Stimulated activated CD8-positive, alpha-beta memory T cell treated with anti-CD3 and anti-CD28 coated beads, Interleukin-12 subunit alpha, Interleukin-12 subunit beta, amount 100 ng/mL, for 1 hour (primary cell): ENCODE measurements around the gene TMEM218.
"Not testable (repeated sequence)": the region's sequence is repeated elsewhere in the genome, so short reads cannot be mapped to it uniquely, and the experiment has no call there.

ENCODE experiments used
- DNase-seq: peaks from one replicate; pipeline ENCODE4 v3.0.0-alpha.2; 2020; ENCODE audit warnings: low read depth

TMEM218 gene

GRCh38 chr11:125075242-125075625 is 36.2 kb downstream of the TMEM218 start:
- no peak for DNase-seq

GRCh38 chr11:125074511-125075241 is 36.8 kb downstream of the TMEM218 start:
- DNase-seq, result no peak

GRCh38 chr11:125073616-125074483 is 37.6 kb downstream of the TMEM218 start:
- no peak for DNase-seq

GRCh38 chr11:125072961-125073590 is 38.4 kb downstream of the TMEM218 start:
- DNase-seq, result no peak

- no peak for DNase-seq
Measured at GRCh38 chr11:125072218-125072960, 39.0 kb downstream of the TMEM218 start.

- DNase-seq, result no peak
Measured at GRCh38 chr11:125071846-125072217, 39.6 kb downstream of the TMEM218 start.

- no peak for DNase-seq
Measured at GRCh38 chr11:125071435-125071834, 40.0 kb downstream of the TMEM218 start.

GRCh38 chr11:125070699-125071254 is 40.6 kb downstream of the TMEM218 start:
- DNase-seq, result no peak

GRCh38 chr11:125069796-125070195 is 41.6 kb downstream of the TMEM218 start:
- DNase-seq, result no peak

GRCh38 chr11:125069008-125069407 is 42.4 kb downstream of the TMEM218 start:
- DNase-seq, result no peak

- no peak for DNase-seq
Measured at GRCh38 chr11:125068368-125068767, 43.1 kb downstream of the TMEM218 start.

- no peak for DNase-seq
Measured at GRCh38 chr11:125064070-125064469, 47.4 kb downstream of the TMEM218 start.

- no peak for DNase-seq
Measured at GRCh38 chr11:125063429-125064043, 47.9 kb downstream of the TMEM218 start.

GRCh38 chr11:125062931-125063428 is 48.4 kb downstream of the TMEM218 start, which contains the start of gene SLC37A2:
SLC37A2 (plus strand) TSS chr11:125063305; CDS start chr11:125063368, 63 bp downstream.
- DNase-seq, result no peak

- no peak for DNase-seq
Measured at GRCh38 chr11:125062218-125062930, 49.1 kb downstream of the TMEM218 start.

GRCh38 chr11:125061281-125061680 is 50.1 kb downstream of the TMEM218 start:
- no peak for DNase-seq

GRCh38 chr11:125057693-125058016 is 53.8 kb downstream of the TMEM218 start:
- no peak for DNase-seq

GRCh38 chr11:125056931-125057692 is 54.3 kb downstream of the TMEM218 start:
- no peak for DNase-seq

- not testable (repeated sequence) for DNase-seq
Measured at GRCh38 chr11:125056111-125056510, 55.3 kb downstream of the TMEM218 start.
